Activated naive CD4-positive, alpha-beta T cell treated with anti-CD3 and anti-CD28 coated beads for 36 hours (primary cell): ENCODE results near the gene NKX1-2. TPM values are rescaled to one million over a fixed set of nuclear protein-coding genes. Genes with fewer than 3 reads are reported as not detected.

Experiments
- CTCF ChIA-PET: fragments of 350-600 bp; sonication (Branson Sonifier 250); formaldehyde crosslinking; loops from one replicate; lab custom pipeline; 2021; ENCODE audit warnings: antibody characterized with exemption; lab: Charles Lee
- DNase-seq: peaks from one replicate; pipeline ENCODE4 v3.0.0-alpha.2; 2020
- H3K27ac Mint-ChIP-seq: one replicate; pipeline ENCODE4 v1.8.0; 2021; ENCODE audit warnings: mild to moderate bottlenecking, mixed read lengths
- H3K27me3 Mint-ChIP-seq: one replicate; pipeline ENCODE4 v1.8.0; 2021; ENCODE audit warnings: low read depth, mixed read lengths
- H3K36me3 Mint-ChIP-seq: one replicate; pipeline ENCODE4 v1.8.0; 2021; ENCODE audit warnings: low read depth, mixed read lengths
- H3K4me1 Mint-ChIP-seq: one replicate; pipeline ENCODE4 v1.8.0; 2021; ENCODE audit warnings: low read depth, mixed read lengths
- H3K4me3 Mint-ChIP-seq: one replicate; pipeline ENCODE4 v1.8.0; 2021; ENCODE audit warnings: mild to moderate bottlenecking, moderate library complexity, mixed read lengths
- H3K9me3 Mint-ChIP-seq: one replicate; pipeline ENCODE4 v1.8.0; 2021; ENCODE audit warnings: mixed read lengths
- intact Hi-C: fragments of 100-400 bp; cut with micrococcal nuclease; formaldehyde crosslinking; loops from one replicate; pipeline ENCODE4 v1.15.1; 2023
- total RNA-seq, 2 experiments: library from RNA; stranded (reverse); gene quantifications; one replicate each; pipeline ENCODE4 v1.2.3, GENCODE V29; 2021

NKX1-2 gene
- total RNA-seq, 2 experiments from 2014 or later = not detected

DNA sequence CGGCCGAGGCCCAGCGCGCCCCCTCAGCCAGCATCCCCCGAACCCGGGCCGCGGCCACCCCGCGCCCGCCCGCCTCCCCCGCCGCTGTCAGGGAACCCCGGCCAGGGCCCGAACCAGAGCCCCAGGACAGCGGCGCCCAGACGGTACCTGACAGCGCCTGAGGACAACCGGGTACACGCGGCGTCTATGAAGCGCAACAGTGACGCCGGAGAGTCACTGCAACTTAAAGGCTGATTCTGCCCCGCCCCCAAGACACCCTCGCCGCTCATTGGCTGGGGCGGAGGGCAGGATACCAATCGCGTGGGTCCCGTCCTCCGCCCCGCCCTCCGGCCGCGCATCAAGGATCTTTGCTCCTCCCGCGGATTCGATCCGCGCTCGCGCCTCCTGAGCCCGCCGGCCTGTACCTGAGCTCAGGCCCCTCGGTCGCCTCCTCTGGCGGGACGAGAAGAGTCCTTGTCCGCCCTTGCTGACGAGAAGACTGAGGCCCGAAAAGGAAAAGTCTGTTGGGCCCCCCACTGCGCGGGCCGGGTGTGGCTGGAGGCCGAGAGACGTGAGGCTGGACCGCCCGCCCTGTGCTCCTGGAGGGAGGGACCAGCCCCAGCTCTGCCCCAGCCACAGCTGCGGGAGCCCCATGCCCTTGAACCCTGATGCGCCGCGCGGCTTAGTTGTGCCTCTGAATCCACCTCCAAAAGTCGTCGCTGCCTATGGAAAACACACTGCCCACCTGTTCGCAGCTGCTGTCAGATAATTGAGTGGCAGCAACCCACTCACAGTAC lies 30.9 kb downstream of the NKX1-2 start, which contains the start of gene OAT:
TSS of gene OAT (minus strand) at position 198 of the 776 bp plus-strand sequence. CDS start 6,752 bp downstream, outside the sequence.
- CTCF ChIA-PET = interaction anchor here (0.5 to 2.4 kb wide), 3 partner anchors 10 to 1274 kb away, joined by 3 to 9 read pairs (median 3); no protein-coding TSS in a partner anchor
- Mint-ChIP-seq H3K36me3 (no peaks in the 10 kb centered on the region), H3K9me3 (no peaks in the 10 kb centered on the region), H3K4me3 (peak within 1 kb of the TSS; percentile 76), H3K27me3 (no peaks in the 10 kb centered on the region), H3K27ac (no peak within 1 kb of the TSS), H3K4me1 (peaks cover 25% of the 10 kb centered on the region)
- intact Hi-C loops = loop anchor here (1.0 to 5.0 kb wide), 7 partner anchors 30 to 1412 kb away; partner anchors contain the start of genes ABRAXAS2, ACADSB, BUB3 and EDRF1
- DNase-seq = peak; percentile 98

- peak overlapping the region; percentile 76 for H3K4me3 Mint-ChIP-seq
- no peaks in the 10 kb centered on the region for H3K27me3 Mint-ChIP-seq
- peaks cover 25% of the 10 kb centered on the region for H3K4me1 Mint-ChIP-seq
- H3K27ac Mint-ChIP-seq = no peak overlapping the region
- no peaks in the 10 kb centered on the region for H3K9me3 Mint-ChIP-seq
- DNase-seq = peak; percentile 62
- intact Hi-C loops = loop anchor here (1.0 to 5.0 kb wide), 5 partner anchors 29 to 1411 kb away; partner anchors contain the start of genes ABRAXAS2, ACADSB, EDRF1 and IKZF5
- no peaks in the 10 kb centered on the region for H3K36me3 Mint-ChIP-seq
- CTCF ChIA-PET = interaction anchor here (0.5 to 2.4 kb wide), 3 partner anchors 11 to 1273 kb away, joined by 3 to 9 read pairs (median 3); no protein-coding TSS in a partner anchor
Measured at GRCh38 chr10:124417895-124418725, 31.7 kb downstream of the NKX1-2 start.

DNA sequence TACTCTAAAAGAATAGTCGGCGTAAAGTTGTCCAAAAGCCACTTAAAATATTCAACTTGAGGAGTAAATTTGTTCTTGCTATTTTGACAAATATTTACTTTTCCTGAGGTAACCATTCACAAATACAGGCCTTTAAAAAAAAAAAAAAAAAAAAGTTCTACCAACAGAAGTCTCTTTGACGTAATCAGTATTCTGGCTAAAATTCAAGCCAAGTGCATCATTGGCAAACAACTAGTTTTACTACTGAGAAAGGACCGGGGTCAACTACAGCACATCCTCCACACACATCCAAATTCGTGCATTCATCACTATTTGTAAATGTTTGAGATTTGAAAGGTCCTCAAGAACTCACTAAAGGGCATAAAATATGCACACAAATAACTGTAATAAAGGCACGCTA lies 33.1 kb downstream of the NKX1-2 start:
- Mint-ChIP-seq H3K4me1 (peaks cover 25% of the 10 kb centered on the region), H3K9me3 (no peaks in the 10 kb centered on the region), H3K36me3 (peaks cover 4% of the 10 kb centered on the region), H3K27ac (no peak overlapping the region), H3K4me3 (no peak overlapping the region), H3K27me3 (no peaks in the 10 kb centered on the region)
- CTCF ChIA-PET = interaction anchor here (0.6 to 5.7 kb wide), 5 partner anchors 13 to 520 kb away, joined by 3 to 29 read pairs (median 3); no protein-coding TSS in a partner anchor
- DNase-seq = no peak
- intact Hi-C loops = loop anchor here (5.0 kb wide), 2 partner anchors 1301 to 1409 kb away; partner anchors contain the start of genes ACADSB, EDRF1 and IKZF5

GRCh38 chr10:124415210-124415609 lies 34.6 kb downstream of the NKX1-2 start:
- Mint-ChIP-seq H3K4me1 (peaks cover 25% of the 10 kb centered on the region), H3K27ac (no peak overlapping the region), H3K36me3 (peaks cover 8% of the 10 kb centered on the region), H3K4me3 (no peak overlapping the region), H3K27me3 (no peaks in the 10 kb centered on the region), H3K9me3 (no peaks in the 10 kb centered on the region)
- DNase-seq = no peak
- intact Hi-C loops = loop anchor here (5.0 kb wide), 2 partner anchors 1302 to 1408 kb away; partner anchors contain the start of genes ACADSB, EDRF1 and IKZF5
- CTCF ChIA-PET = interaction anchor here (0.6 to 5.7 kb wide), 2 partner anchors 11 to 26 kb away, joined by 3 to 29 read pairs; no protein-coding TSS in a partner anchor

- Mint-ChIP-seq H3K4me1 (peaks cover 23% of the 10 kb centered on the region), H3K27ac (no peak overlapping the region), H3K9me3 (no peaks in the 10 kb centered on the region), H3K36me3 (peaks cover 10% of the 10 kb centered on the region), H3K27me3 (no peaks in the 10 kb centered on the region), H3K4me3 (no peak overlapping the region)
- CTCF ChIA-PET = interaction anchor here (0.6 to 5.7 kb wide), 4 partner anchors 10 to 115 kb away, joined by 3 to 29 read pairs (median 4); no protein-coding TSS in a partner anchor
- intact Hi-C loops = no loop called here
- no peak for DNase-seq
Measured at GRCh38 chr10:124414076-124414475, 35.8 kb downstream of the NKX1-2 start.

DNA sequence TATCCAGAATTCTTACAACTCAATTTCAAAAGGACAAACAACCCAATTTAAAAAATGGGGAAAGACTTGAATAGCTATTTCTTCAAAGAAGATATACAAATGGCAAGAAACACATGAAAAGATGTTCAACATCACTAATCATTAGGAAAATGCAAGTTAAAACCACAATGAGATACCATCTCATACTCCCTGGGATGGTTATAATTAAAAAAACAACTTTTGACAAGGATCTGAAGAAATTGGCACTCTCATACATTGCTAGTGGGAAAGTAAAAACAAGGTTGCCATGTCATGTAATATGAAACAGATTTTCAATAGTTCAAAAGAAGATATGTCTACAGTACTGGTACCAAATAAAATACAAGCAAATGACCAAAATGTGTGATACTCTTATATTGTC lies 40.1 kb downstream of the NKX1-2 start:
- H3K36me3 Mint-ChIP-seq = peaks cover 17% of the 10 kb centered on the region
- H3K9me3 Mint-ChIP-seq = no peaks in the 10 kb centered on the region
- no peak for DNase-seq
- H3K27ac Mint-ChIP-seq = no peak overlapping the region
- H3K27me3 Mint-ChIP-seq = no peaks in the 10 kb centered on the region
- CTCF ChIA-PET = interaction anchor here (0.6 to 1.0 kb wide), 2 partner anchors 21 to 33 kb away, joined by 4 read pairs; no protein-coding TSS in a partner anchor
- no peaks in the 10 kb centered on the region for H3K4me1 Mint-ChIP-seq
- H3K4me3 Mint-ChIP-seq = no peak overlapping the region
- intact Hi-C loops = no loop called here

DNA sequence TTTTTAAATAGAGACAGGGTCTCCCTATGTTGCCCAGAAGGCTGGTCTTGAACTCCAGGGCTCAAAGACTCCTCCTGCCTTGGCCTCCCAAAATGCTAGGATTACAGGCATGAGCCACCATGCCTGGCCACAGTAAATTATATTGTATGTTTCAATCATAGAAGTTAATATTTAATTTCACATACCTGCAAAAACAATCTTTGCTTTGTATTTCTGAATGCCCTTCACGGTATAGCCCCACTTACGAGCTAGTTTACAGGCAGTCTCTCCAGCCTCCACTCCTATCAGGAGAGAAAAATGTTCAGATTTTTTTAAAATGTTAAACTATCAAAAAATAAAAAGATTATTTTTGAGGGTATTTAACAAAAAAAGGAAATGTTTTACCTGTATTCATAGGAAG lies 41.5 kb downstream of the NKX1-2 start:
- CTCF ChIA-PET = no interaction called here
- intact Hi-C loops = no loop called here
- Mint-ChIP-seq H3K36me3 (peaks cover 23% of the 10 kb centered on the region), H3K27me3 (no peaks in the 10 kb centered on the region), H3K9me3 (no peaks in the 10 kb centered on the region), H3K27ac (no peak overlapping the region), H3K4me1 (peaks cover 5% of the 10 kb centered on the region), H3K4me3 (no peak overlapping the region)
- DNase-seq = no peak

- Mint-ChIP-seq H3K4me3 (no peak overlapping the region), H3K36me3 (peaks cover 25% of the 10 kb centered on the region), H3K4me1 (peaks cover 5% of the 10 kb centered on the region), H3K9me3 (no peaks in the 10 kb centered on the region), H3K27ac (no peak overlapping the region), H3K27me3 (no peaks in the 10 kb centered on the region)
- CTCF ChIA-PET = no interaction called here
- intact Hi-C loops = no loop called here
- no peak for DNase-seq
Measured at GRCh38 chr10:124407456-124407855, 42.4 kb downstream of the NKX1-2 start.

- CTCF ChIA-PET = interaction anchor here (0.6 to 2.9 kb wide), 14 partner anchors 11 to 409 kb away, joined by 3 to 29 read pairs (median 4); partner anchors contain the start of gene OAT
- H3K27me3 Mint-ChIP-seq = no peaks in the 10 kb centered on the region
- peaks cover 5% of the 10 kb centered on the region for H3K4me1 Mint-ChIP-seq
- H3K9me3 Mint-ChIP-seq = no peaks in the 10 kb centered on the region
- no peak overlapping the region for H3K27ac Mint-ChIP-seq
- no peak overlapping the region for H3K4me3 Mint-ChIP-seq
- peaks cover 31% of the 10 kb centered on the region for H3K36me3 Mint-ChIP-seq
- peak; percentile 33 for DNase-seq
- intact Hi-C loops = loop anchor here (1.0 kb wide), 2 partner anchors 14 to 409 kb away; no protein-coding TSS in a partner anchor
Measured at GRCh38 chr10:124403548-124403947, 46.3 kb downstream of the NKX1-2 start.

GRCh38 chr10:124402273-124402672 lies 47.6 kb downstream of the NKX1-2 start:
- Mint-ChIP-seq H3K27ac (no peak overlapping the region), H3K4me1 (peaks cover 5% of the 10 kb centered on the region), H3K4me3 (no peak overlapping the region), H3K36me3 (peaks cover 26% of the 10 kb centered on the region), H3K27me3 (no peaks in the 10 kb centered on the region), H3K9me3 (no peaks in the 10 kb centered on the region)
- no peak for DNase-seq
- intact Hi-C loops = no loop called here
- CTCF ChIA-PET = interaction anchor here (1.9 kb wide), 1 partner anchor 13 kb away, joined by 6 read pairs; no protein-coding TSS in a partner anchor

DNA sequence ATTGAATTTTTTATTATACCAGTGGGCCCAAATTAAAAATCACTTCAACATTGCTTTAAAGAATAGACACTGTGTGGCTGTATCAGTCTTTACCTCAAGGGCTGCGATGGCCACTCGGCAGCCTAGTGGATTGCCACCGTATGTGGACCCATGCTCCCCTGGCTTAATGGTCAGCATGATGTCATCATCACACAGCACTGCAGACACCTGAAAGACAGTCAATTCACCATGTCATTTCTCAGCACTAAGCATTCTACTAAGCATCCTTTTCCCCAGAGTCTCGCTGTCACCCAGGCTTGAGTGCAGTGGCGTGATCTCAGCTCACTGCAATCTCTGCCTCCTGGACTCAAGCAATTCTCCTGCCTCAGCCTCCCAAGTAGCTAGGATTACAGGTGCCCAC lies 48.2 kb downstream of the NKX1-2 start:
- Mint-ChIP-seq H3K36me3 (peaks cover 29% of the 10 kb centered on the region), H3K27ac (no peak overlapping the region), H3K9me3 (no peaks in the 10 kb centered on the region), H3K27me3 (no peaks in the 10 kb centered on the region), H3K4me3 (no peak overlapping the region), H3K4me1 (peaks cover 5% of the 10 kb centered on the region)
- intact Hi-C loops = no loop called here
- DNase-seq = no peak
- CTCF ChIA-PET = interaction anchor here (1.9 kb wide), 1 partner anchor 12 kb away, joined by 6 read pairs; no protein-coding TSS in a partner anchor
